Adrenal gland (tissue), 12 donors: ENCODE measurements around the gene SP140L. TPM values are rescaled to one million over a fixed set of nuclear protein-coding genes. Genes with fewer than 3 reads are reported as not detected.

ENCODE experiments used
- DNase-seq, 7 donors: peaks; one replicate each; pipeline ENCODE4 v3.0.0-alpha.2; 2019 to 2020
- H3K27ac ChIP-seq, 5 donors: fragments of 200-600 bp; sonication (generic) in 4 of 5; 1 replicate in 3 of 5; 2 replicates in 2 of 5; pipeline versions ENCODE4 v1.5.1 to v1.8.0; 2016 to 2020; ENCODE audit warnings: mild to moderate bottlenecking in 1 of 5
- H3K27me3 ChIP-seq: fragments of 200-600 bp; 2 replicates; pipeline ENCODE4 v1.8.0; 2021
- H3K36me3 ChIP-seq, 2 donors: fragments of 200-600 bp; replicated peaks in 1 of 2; 1 replicate in 1 of 2; 2 replicates in 1 of 2; pipeline versions ENCODE4 v1.5.1 to v1.8.0; 2018 to 2022
- H3K4me1 ChIP-seq, 2 donors: fragments of 200-600 bp; replicated peaks in 1 of 2; 1 replicate in 1 of 2; 2 replicates in 1 of 2; pipeline versions ENCODE4 v1.5.1 to v1.8.0; 2018 to 2021
- H3K4me3 ChIP-seq, 4 donors: fragments of 200-600 bp; sonication (generic) in 3 of 4; one replicate each; pipeline ENCODE4 v1.5.1; 2016 to 2018
- H3K9me3 ChIP-seq, 3 donors: fragments of 200-600 bp; sonication (generic) in 1 of 3; replicated peaks in 1 of 3; 1 replicate in 2 of 3; 2 replicates in 1 of 3; pipeline versions ENCODE4 v1.5.1 to v1.8.0; 2016 to 2021
- CTCF ChIP-seq, 6 experiments: fragments of 450-650 bp in 4 of 6; fragments of 200-600 bp in 2 of 6; sonication (generic) in 1 of 6; IDR thresholded peaks; 1 replicate in 5 of 6; 2 replicates in 1 of 6; pipeline versions ENCODE4 v1.5.1 to v1.8.0; 2016 to 2021; ENCODE audit warnings: antibody characterized with exemption in 6 of 6, mild to moderate bottlenecking in 2 of 6, moderate library complexity in 1 of 6
- POLR2A ChIP-seq, 2 donors: fragments of 450-650 bp; IDR thresholded peaks; one replicate each; pipeline ENCODE4 v1.6.1; 2017; ENCODE audit warnings: antibody characterized with exemption in 2 of 2, mild to moderate bottlenecking in 2 of 2, moderate library complexity in 1 of 2
- WGBS, 4 donors: extraction: QIAGEN DNeasy Blood & Tissue Kit in 2 of 4; methylation state at CpG; one replicate each; pipeline versions ENCODE4 v1.1.5 to v1.1.7; 2013 to 2017; 5-methylcytosine and 5-hydroxymethylcytosine counted together
- intact Hi-C, 2 donors: fragments of 100-400 bp; cut with DNase I; formaldehyde crosslinking; loops; one replicate each; pipeline versions ENCODE4 v1.14.1 to v1.15.0; 2022 to 2023
- polyA plus RNA-seq, 3 donors: library from polyadenylated mRNA; stranded (reverse); fragments of 200-250 nt in 2 of 3; fragments of 350-450 nt in 1 of 3; fragmentation: Illumina TruSeq in 1 of 3; extraction: RNeasy Lipid Tissue Mini Kit (QIAGEN cat#74804) in 1 of 3; gene quantifications; one replicate each; pipeline ENCODE4 v1.2.3, GENCODE V29; 2013 to 2014
- total RNA-seq, 9 donors: library from RNA; depleted of rRNA in 4 of 9; stranded (reverse); fragments of >200 nt in 4 of 9; fragments of 120-200 nt in 1 of 9; fragmentation: NEBNext Ultra II Directional in 1 of 9; extraction: Animal tissue kit (Norgen Biotek cat#: 25700) in 1 of 9; gene quantifications; one replicate each; pipeline versions ENCODE4 v1.1.0 to v1.2.4, GENCODE V29; 2013 to 2023
- donor health status: healthy with polysubstance abuse.
- donor health status: Bipolar disorder and iron deficiency.
- donor health status: DM: yes; HTN: yes; CAD: no.
- donor health status: DM: no; HTN: no; CAD: no.
- donor health status: DM: no; HTN: no; CAD: no.
- donor health status: DM: yes; HTN: yes; CAD: no.

The SP140L gene
- total and polyA plus RNA-seq, 12 donors: 6.5 to 30.8 (median 21.3) TPM

- 70 to 78% (median 73%) methylated on average over 1 of the region's 1 CpG for WGBS, 4 donors
- TF ChIP-seq POLR2A (IDR thresholded peaks at IDR 0.05) (no peak), CTCF (IDR thresholded peaks at IDR 0.05) (no peak)
- intact Hi-C loops: no loop called here
- DNase-seq: no peak
- Histone ChIP-seq H3K36me3 (no peaks in the 10 kb centered on the region), H3K9me3 (no peaks in the 10 kb centered on the region), H3K4me3 (no peak overlapping the region), H3K27me3 (no peaks in the 10 kb centered on the region), H3K4me1 (no peaks in the 10 kb centered on the region), H3K27ac (no peak overlapping the region)
Observed at GRCh38 chr2:230362030-230362691, 35.2 kb downstream of the SP140L start.

GRCh38 chr2:230382108-230382507 is 55.1 kb downstream of the SP140L start:
- no peak for DNase-seq
- H3K4me1 ChIP-seq: no peaks in the 10 kb centered on the region
- no peaks in the 10 kb centered on the region for H3K9me3 ChIP-seq
- H3K27ac ChIP-seq: no peak overlapping the region
- intact Hi-C loops: no loop called here
- WGBS, 4 donors: 94 to 100% (median 98%) methylated on average over 1 to 2 of the region's 2 CpGs
- H3K36me3 ChIP-seq: peaks cover 0 to 16% of the 10 kb centered on the region in 2 donors
- no peak overlapping the region for H3K4me3 ChIP-seq
- TF ChIP-seq CTCF (IDR thresholded peaks at IDR 0.05) (no peak), POLR2A (IDR thresholded peaks at IDR 0.05) (no peak)
- no peaks in the 10 kb centered on the region for H3K27me3 ChIP-seq

GRCh38 chr2:230383453-230383852 is 56.5 kb downstream of the SP140L start:
- Histone ChIP-seq H3K4me3 (no peak overlapping the region), H3K27ac (no peak overlapping the region), H3K36me3 (peaks cover 0 to 16% of the 10 kb centered on the region in 2 donors), H3K4me1 (no peaks in the 10 kb centered on the region), H3K9me3 (no peaks in the 10 kb centered on the region), H3K27me3 (no peaks in the 10 kb centered on the region)
- intact Hi-C loops: no loop called here
- TF ChIP-seq CTCF (IDR thresholded peaks at IDR 0.05) (no peak), POLR2A (IDR thresholded peaks at IDR 0.05) (no peak)
- DNase-seq: no peak
- WGBS, 4 donors: 78 to 88% (median 85%) methylated on average over 5 of the region's 5 CpGs

GRCh38 chr2:230384986-230385385 is 58.0 kb downstream of the SP140L start:
- TF ChIP-seq POLR2A (IDR thresholded peaks at IDR 0.05): no peak
- no peak for TF ChIP-seq CTCF (IDR thresholded peaks at IDR 0.05)
- intact Hi-C loops: no loop called here
- peaks cover 0 to 30% of the 10 kb centered on the region in 2 donors for H3K36me3 ChIP-seq

More at GRCh38 chr2:230384986-230385385, 58.0 kb downstream of the SP140L start:
- no peaks in the 10 kb centered on the region for H3K9me3 ChIP-seq
- WGBS, 4 donors: 88 to 95% (median 92%) methylated on average over 6 of the region's 6 CpGs
- H3K27me3 ChIP-seq: no peaks in the 10 kb centered on the region
- H3K27ac ChIP-seq: no peak overlapping the region
- H3K4me1 ChIP-seq: no peaks in the 10 kb centered on the region
- H3K4me3 ChIP-seq: no peak overlapping the region
- no peak for DNase-seq
